ENCODE results near the gene NECAB2. TPM values are rescaled to one million over a fixed set of nuclear protein-coding genes. Genes with fewer than 3 reads are reported as not detected.
"Not testable (repeated sequence)": the region's sequence is repeated elsewhere in the genome, so short reads cannot be mapped to it uniquely, and the experiment has no call there.

Gene NECAB2
- total and polyA plus RNA-seq, 2 of the 8 experiments (the other 6 are each of a cell fraction or from before 2014, with no cell fraction given) = 3.6 to 4.2 TPM

DNA sequence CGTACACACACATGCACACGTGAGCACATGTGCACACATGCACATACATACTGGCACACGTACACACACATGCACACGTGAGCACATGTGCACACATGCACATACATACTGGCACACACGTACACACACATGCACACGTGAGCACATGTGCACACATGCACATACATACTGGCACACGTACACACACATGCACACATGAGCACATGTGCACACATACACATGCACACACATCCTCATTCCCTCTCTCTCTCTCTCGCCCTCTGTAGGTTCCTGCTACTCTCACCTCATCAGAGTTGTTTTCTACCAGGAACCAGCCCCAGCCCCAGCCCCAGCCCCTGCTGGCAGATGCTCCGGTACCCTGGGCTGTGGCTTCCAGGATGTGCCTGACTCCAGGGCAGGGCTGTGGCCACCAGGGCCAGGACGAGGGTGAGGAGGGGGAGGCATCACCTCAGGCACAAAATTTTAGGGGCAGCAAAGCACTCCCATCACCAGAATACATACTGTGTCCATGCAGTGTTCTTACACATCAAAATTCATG is 17.1 kb upstream of the NECAB2 start:
- H3K27ac ChIP-seq (ENCODE audit: low read depth, low read length); H2AFZ ChIP-seq (ENCODE audit: low read length); H3K9ac ChIP-seq (replicated peaks in 1 of 4; ENCODE audit: extremely low read depth in 1 of 4, low read depth in 3 of 4, low read length in 3 of 4); H3K9me3 ChIP-seq (ENCODE audit: insufficient read depth in 2 of 2, low read depth in 1 of 2, low read length in 1 of 2); H4K8ac ChIP-seq (ENCODE audit: extremely low read depth, insufficient read depth, low read length); H3K4me1 ChIP-seq (replicated peaks in 1 of 4; ENCODE audit: control insufficient read depth in 3 of 4, insufficient read depth in 4 of 4, low read length in 3 of 4); POLR2A ChIA-PET (ENCODE audit: partially characterized antibody); H2BK20ac ChIP-seq (ENCODE audit: low read length); H3K23me2 ChIP-seq (ENCODE audit: low read depth, low read length); H3K27me3 ChIP-seq (replicated peaks in 1 of 4; ENCODE audit: control insufficient read depth in 3 of 4, extremely low read depth in 1 of 4, insufficient read depth in 3 of 4, low read length in 3 of 4); H2BK5ac ChIP-seq (ENCODE audit: low read depth, low read length); H4K20me1 ChIP-seq (replicated peaks in 1 of 2; ENCODE audit: control insufficient read depth in 1 of 2, insufficient read depth in 2 of 2, low read length in 2 of 2); H3K4me2 ChIP-seq (ENCODE audit: insufficient read depth in 1 of 2, low read depth in 2 of 2, low read length in 2 of 2); H3K79me2 ChIP-seq (ENCODE audit: control insufficient read depth in 1 of 2, insufficient read depth in 2 of 2, low read length in 2 of 2); H3K18ac ChIP-seq (ENCODE audit: extremely low read depth, low read length); H3K36me3 ChIP-seq (ENCODE audit: control insufficient read depth in 2 of 4, insufficient read depth in 4 of 4, low read length in 3 of 4); H4K91ac ChIP-seq (replicated peaks; ENCODE audit: insufficient read length, low read length); H2AK5ac ChIP-seq (ENCODE audit: low read depth, low read length); H3K4ac ChIP-seq (replicated peaks; ENCODE audit: insufficient read length, low read depth, low read length); H4K5ac ChIP-seq (ENCODE audit: insufficient read length, low read depth, low read length); FAIRE-seq; H3K56ac ChIP-seq (replicated peaks; ENCODE audit: insufficient read length, low read depth, low read length); H3K14ac ChIP-seq (ENCODE audit: insufficient read length); H3K23ac ChIP-seq (ENCODE audit: insufficient read length); CTCF ChIA-PET (ENCODE audit: partially characterized antibody); H3K79me1 ChIP-seq (ENCODE audit: low read depth, low read length); H2BK120ac ChIP-seq (replicated peaks; ENCODE audit: low read depth, low read length); H2BK12ac ChIP-seq (ENCODE audit: low read depth, low read length); H3K4me3 ChIP-seq (ENCODE audit: extremely low read depth in 1 of 4, insufficient read depth in 2 of 4, low read depth in 3 of 4, low read length in 4 of 4); DNase-seq (ENCODE audit: low read depth in 1 of 2, low spot score in 2 of 2); H2BK15ac ChIP-seq (ENCODE audit: low read length): not testable (repeated sequence)
- 71% methylated on average over 9 of the region's 10 CpGs; no CpG with 5 or more reads in 1 of the 2 experiments for WGBS, 2 experiments (ENCODE audit: extremely low coverage in 1 of 2, insufficient coverage in 1 of 2, insufficient read length in 1 of 2, insufficient replicate concordance in 2 of 2, low coverage in 1 of 2, low lambda C conversion rate in 2 of 2, missing lambda C conversion rate in 1 of 2)
